GM10266 (cell line): ENCODE data around the gene SNCAIP.

Experiments used
- DNase-seq: peaks from one replicate; pipeline ENCODE4 v3.0.0; 2012; ENCODE audit errors: extremely low spot score
- CTCF ChIP-seq: IDR thresholded peaks from 2 replicates; pipeline ENCODE4 v1.5.1; 2012; ENCODE audit warnings: mild to moderate bottlenecking, low read depth; ENCODE audit not compliant: control insufficient read depth, insufficient read depth; ENCODE audit errors: missing control alignments

SNCAIP gene

GRCh38 chr5:122471031-122471751 lies 159.2 kb downstream of the SNCAIP start:
- DNase-seq: no peak
- no peak for TF ChIP-seq CTCF

GRCh38 chr5:122471752-122472061 lies 159.7 kb downstream of the SNCAIP start:
- TF ChIP-seq CTCF: no peak

DNA sequence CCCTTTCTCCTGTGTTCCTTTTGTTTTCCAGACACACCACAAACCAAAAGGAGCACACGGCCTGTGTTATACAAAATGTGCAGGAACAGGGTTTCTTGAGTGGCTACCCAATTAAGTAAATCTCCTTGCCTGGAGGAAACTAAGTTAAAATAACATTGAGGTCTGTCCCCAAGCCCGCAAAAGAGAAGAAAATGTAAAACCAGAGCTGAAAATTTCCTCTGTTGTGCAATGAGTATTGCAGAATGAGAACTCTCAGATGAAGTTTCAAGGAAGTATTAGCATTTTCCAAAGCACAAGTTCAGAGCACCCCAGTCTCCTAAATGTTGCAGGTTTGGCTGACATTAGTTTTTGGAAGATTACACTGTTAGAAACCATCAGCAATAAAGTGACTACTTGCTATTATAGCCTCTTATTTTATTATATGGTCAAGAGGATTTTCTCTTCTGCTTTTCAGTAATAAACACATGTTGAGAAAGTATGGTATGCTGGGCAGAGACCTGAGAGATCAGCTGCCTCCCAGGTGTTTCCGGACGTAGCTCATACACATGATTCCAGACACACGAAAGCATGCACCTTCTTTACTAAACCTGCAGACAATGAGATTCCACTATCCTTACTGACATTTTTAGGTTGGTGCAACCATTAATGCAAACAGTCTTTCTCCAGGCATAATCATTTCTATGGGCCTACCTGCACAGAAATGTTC lies 161.3 kb downstream of the SNCAIP start:
- no peak for DNase-seq
- no peak for TF ChIP-seq CTCF

More at GRCh38 chr5:122471752-122472061, 159.7 kb downstream of the SNCAIP start:
- DNase-seq: no peak

DNA sequence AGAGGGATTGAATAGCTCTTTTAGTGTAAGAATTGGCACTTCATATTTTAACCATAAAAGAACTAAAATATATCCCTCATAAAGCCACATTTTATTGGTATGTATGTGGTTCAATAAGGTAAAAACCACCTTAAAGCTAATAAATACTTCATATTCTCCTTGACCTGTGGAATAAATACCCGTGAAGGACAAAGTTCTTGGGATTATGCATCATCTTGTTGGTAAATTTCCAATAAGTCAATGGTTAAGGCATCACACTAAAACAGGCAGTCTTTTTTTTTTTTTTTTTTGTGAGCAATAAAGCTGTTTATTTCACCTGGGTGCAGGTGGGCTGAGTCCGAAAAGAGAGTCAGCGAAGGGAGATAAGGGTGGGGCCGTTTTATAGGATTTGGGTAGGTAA lies 161.9 kb downstream of the SNCAIP start:
- DNase-seq: no peak
- TF ChIP-seq CTCF: no peak

DNA sequence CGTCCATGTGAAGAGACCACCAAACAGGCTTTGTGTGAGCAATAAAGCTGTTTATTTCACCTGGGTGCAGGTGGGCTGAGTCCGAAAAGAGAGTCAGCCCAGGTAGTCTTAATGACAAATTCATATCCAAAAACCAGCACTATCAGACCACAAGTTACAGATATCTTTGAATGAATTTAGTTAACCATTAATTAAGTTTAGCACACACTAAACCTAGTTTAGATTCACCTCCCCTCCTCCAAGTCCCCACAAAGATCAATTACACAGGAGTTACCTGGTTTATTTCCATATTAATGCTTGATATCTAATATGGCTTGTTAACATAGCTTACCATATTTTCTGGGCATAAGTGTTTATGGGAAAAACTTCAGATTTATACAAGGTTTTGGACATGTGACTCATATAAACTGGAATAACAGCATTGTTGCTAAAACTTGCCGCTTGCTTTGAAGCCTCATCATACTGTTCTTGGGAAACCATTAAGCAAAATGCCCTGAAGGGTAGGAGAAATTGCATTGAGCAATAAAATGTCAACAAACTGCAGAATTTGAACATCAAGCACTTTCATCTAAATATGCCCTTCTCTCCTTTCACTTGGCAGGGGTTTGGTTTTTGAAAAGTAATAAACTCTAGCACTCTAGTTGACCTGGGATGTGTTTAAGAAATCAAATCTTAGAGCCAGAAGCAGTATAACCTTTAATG lies 166.9 kb downstream of the SNCAIP start:
- no peak for DNase-seq
- TF ChIP-seq CTCF: no peak

- DNase-seq: no peak
Observed at GRCh38 chr5:122480146-122480545, 168.1 kb downstream of the SNCAIP start.

More at GRCh38 chr5:122480146-122480545, 168.1 kb downstream of the SNCAIP start:
- TF ChIP-seq CTCF: no peak
